AG09309 (cell line): Measurements from ENCODE around the gene OR4E1.

ENCODE experiments used
- DNase-seq: peaks from one replicate; pipeline ENCODE4 v3.0.0-alpha.2; 2010; ENCODE audit warnings: low read depth
- H3K4me3 ChIP-seq: 2 replicates; pipeline ENCODE4 v1.5.1; 2011; ENCODE audit warnings: mild to moderate bottlenecking, low read depth, low read length, moderate library complexity; ENCODE audit not compliant: control insufficient read depth
- TF ChIP-seq, protein P1 (sequence below): IDR thresholded peaks from 2 replicates; pipeline ENCODE4 v1.5.1; 2011; ENCODE audit warnings: mild to moderate bottlenecking, low read depth, low read length, inconsistent platforms; ENCODE audit not compliant: insufficient read depth, control insufficient read depth; ENCODE audit errors: missing control alignments

The OR4E1 gene

GRCh38 chr14:21654215-21654614, 19.4 kb downstream of the OR4E1 start:
- TF ChIP-seq, protein P1, sequence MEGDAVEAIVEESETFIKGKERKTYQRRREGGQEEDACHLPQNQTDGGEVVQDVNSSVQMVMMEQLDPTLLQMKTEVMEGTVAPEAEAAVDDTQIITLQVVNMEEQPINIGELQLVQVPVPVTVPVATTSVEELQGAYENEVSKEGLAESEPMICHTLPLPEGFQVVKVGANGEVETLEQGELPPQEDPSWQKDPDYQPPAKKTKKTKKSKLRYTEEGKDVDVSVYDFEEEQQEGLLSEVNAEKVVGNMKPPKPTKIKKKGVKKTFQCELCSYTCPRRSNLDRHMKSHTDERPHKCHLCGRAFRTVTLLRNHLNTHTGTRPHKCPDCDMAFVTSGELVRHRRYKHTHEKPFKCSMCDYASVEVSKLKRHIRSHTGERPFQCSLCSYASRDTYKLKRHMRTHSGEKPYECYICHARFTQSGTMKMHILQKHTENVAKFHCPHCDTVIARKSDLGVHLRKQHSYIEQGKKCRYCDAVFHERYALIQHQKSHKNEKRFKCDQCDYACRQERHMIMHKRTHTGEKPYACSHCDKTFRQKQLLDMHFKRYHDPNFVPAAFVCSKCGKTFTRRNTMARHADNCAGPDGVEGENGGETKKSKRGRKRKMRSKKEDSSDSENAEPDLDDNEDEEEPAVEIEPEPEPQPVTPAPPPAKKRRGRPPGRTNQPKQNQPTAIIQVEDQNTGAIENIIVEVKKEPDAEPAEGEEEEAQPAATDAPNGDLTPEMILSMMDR: no peak

GRCh38 chr14:21653331-21653885, 20.2 kb downstream of the OR4E1 start, which contains the start of gene OR4E2:
TSS of gene OR4E2 (plus strand) at chr14:21653835. CDS start at chr14:21665083, 11,248 bp downstream.
- TF ChIP-seq, protein P1: no peak
- no peak within 1 kb of the TSS for H3K4me3 ChIP-seq
- DNase-seq: no peak

More at GRCh38 chr14:21654215-21654614, 19.4 kb downstream of the OR4E1 start:
- no peak overlapping the region for H3K4me3 ChIP-seq
- no peak for DNase-seq

GRCh38 chr14:21652209-21652808, 21.3 kb downstream of the OR4E1 start:
- no peak overlapping the region for H3K4me3 ChIP-seq
- no peak for DNase-seq
- TF ChIP-seq, protein P1: no peak

GRCh38 chr14:21647380-21647779, 26.2 kb downstream of the OR4E1 start:
- no peak overlapping the region for H3K4me3 ChIP-seq
- DNase-seq: no peak
- TF ChIP-seq, protein P1: no peak

DNA sequence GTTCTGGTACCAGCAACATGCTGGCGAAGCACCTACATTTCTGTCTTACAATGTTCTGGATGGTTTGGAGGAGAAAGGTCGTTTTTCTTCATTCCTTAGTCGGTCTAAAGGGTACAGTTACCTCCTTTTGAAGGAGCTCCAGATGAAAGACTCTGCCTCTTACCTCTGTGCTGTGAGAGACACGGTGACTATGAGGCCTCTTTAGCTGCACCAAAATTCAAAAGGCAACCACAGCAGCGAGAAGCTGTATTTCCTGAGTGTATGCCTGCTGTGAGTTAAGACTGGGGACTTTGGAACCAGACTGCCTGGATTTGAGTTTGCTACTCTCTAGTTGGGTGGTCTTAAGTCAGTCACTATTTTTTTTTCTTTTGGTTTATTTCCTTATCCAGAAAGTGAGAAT, 30.2 kb downstream of the OR4E1 start:
- TF ChIP-seq, protein P1: no peak
- no peak overlapping the region for H3K4me3 ChIP-seq
- DNase-seq: no peak

- DNase-seq: no peak
- H3K4me3 ChIP-seq: no peak overlapping the region
- TF ChIP-seq, protein P1: no peak
These were observed 30.9 kb downstream of the OR4E1 start for GRCh38 chr14:21642683-21643082.

DNA sequence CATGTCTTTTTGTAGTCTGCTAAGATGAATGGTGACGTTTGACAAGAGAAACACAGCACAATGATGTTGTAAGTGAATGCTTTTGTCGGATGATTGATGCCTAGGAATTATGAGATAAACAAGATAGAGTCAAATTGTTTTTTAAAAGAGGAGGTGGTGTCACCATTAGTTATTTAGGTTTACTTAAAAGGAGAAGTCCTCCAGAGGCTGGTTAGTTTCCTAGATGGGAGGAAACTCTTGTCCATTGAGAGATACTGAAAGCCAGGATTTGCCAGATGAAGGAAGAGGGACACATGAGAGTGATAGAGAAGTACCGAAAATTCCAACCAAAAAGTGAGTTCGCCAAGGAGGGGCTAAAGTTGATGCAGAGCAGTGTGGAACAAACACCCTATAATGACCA, 38.8 kb downstream of the OR4E1 start, which contains the start of gene OR10G2:
Gene OR10G2, minus strand, starts transcription at position 101 of the 400 bp plus-strand sequence. Its CDS starts 98 bp downstream, at position 3.
- TF ChIP-seq, protein P1: no peak

More for the DNA sequence above, 38.8 kb downstream of the OR4E1 start, which contains the start of gene OR10G2:
- H3K4me3 ChIP-seq: no peak within 1 kb of the TSS
- no peak for DNase-seq
